Prostate gland (tissue), 2 donors: ENCODE results near the gene KRTAP10-9. TPM values are rescaled to one million over a fixed set of nuclear protein-coding genes. Genes with fewer than 3 reads are reported as not detected.
"Not testable (repeated sequence)": the region's sequence is repeated elsewhere in the genome, so short reads cannot be mapped to it uniquely, and the experiment has no call there.

Experiments used
- DNase-seq: peaks from one replicate; pipeline ENCODE4 v3.0.0-alpha.2; 2019; ENCODE audit warnings: low spot score
- H3K27ac ChIP-seq, 2 donors: fragments of 200-600 bp; sonication (generic); 2 replicates each; pipeline ENCODE4 v1.5.1; 2017 to 2019
- H3K27me3 ChIP-seq: fragments of 200-600 bp; sonication (generic); replicated peaks from 2 replicates; pipeline ENCODE4 v1.5.1; 2019; ENCODE audit not compliant: insufficient read depth
- H3K36me3 ChIP-seq, 2 donors: fragments of 200-600 bp; sonication (generic); 1 replicate in 1 of 2; 2 replicates in 1 of 2; pipeline versions ENCODE4 v1.5.1 to v1.8.1; 2017 to 2019
- H3K4me1 ChIP-seq: fragments of 200-600 bp; sonication (generic); replicated peaks from 2 replicates; pipeline ENCODE4 v1.5.1; 2019
- H3K4me3 ChIP-seq, 2 donors: fragments of 200-600 bp; sonication (generic); 2 replicates each; pipeline ENCODE4 v1.5.1; 2017 to 2019
- H3K9me3 ChIP-seq: fragments of 200-600 bp; sonication (generic); 2 replicates; pipeline ENCODE4 v1.5.1; 2017
- CTCF ChIP-seq, 4 experiments: fragments of 200-600 bp in 2 of 4; fragments of 450-650 bp in 2 of 4; sonication (generic) in 2 of 4; IDR thresholded peaks; 1 replicate in 3 of 4; 2 replicates in 1 of 4; pipeline ENCODE4 v1.5.1; 2016 to 2019; ENCODE audit warnings: antibody characterized with exemption in 4 of 4, mild to moderate bottlenecking in 2 of 4, moderate library complexity in 2 of 4
- POLR2A ChIP-seq: fragments of 450-650 bp; IDR thresholded peaks from one replicate; pipeline ENCODE4 v1.6.1; 2016; ENCODE audit warnings: antibody characterized with exemption, mild to moderate bottlenecking
- POLR2AphosphoS5 ChIP-seq: sonication (generic); formaldehyde crosslinking; IDR thresholded peaks from one replicate; pipeline ENCODE4 v1.6.1; 2017; ENCODE audit warnings: antibody characterized with exemption
- WGBS: methylation state at CpG from one replicate; pipeline ENCODE4 v1.1.5; 2018; 5-methylcytosine and 5-hydroxymethylcytosine counted together
- intact Hi-C: fragments of 100-400 bp; cut with DNase I; formaldehyde crosslinking; loops from one replicate; pipeline ENCODE4 v1.14.2; 2022
- total RNA-seq, 2 donors: library from RNA; depleted of rRNA; stranded (reverse); fragments of >200 nt; gene quantifications; one replicate each; pipeline ENCODE4 v1.1.0, GENCODE V29; 2016

KRTAP10-9 gene
- total RNA-seq, 2 donors from 2014 or later, result not detected

DNA sequence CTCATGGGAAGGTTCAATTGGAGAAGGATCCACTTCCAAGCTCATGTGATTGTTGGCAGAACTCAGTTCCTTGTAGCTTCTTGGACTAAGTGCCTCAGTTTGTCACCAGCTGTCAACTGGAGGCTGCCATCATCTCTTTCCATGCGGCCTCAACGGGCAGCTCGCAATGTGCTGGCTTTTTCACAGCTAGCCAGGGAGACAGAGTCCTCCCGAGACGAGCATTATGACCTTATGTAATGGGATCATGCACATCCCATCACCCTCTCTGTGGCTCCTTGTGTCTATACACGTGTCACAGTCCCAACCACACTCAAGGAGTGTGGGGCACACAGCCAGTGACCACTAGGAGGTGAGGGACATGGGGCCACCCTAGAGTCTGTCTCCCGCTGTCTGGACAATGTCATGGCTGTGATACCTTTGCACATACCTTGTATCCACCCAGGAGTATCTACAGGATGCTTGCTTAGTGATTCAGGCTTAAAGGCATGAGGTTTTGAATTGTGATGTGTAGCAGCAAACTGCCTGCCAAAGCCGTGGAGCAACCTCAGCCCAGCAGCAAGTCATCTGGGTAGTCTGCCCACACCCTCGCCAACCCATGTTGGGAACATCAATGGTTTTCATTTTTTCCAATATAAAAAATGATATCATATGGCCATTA is 30.7 kb upstream of the KRTAP10-9 start:
- 63% methylated on average over 9 of the region's 9 CpGs for WGBS
- TF ChIP-seq POLR2A (no peak), POLR2AphosphoS5 (no peak), CTCF (IDR thresholded peaks at IDR 0.05) (no peak)
- DNase-seq, result no peak
- no peaks in the 10 kb centered on the region for H3K4me1 ChIP-seq
- H3K36me3 ChIP-seq, result no peaks in the 10 kb centered on the region
- H3K9me3 ChIP-seq, result no peaks in the 10 kb centered on the region
- H3K4me3 ChIP-seq, result no peak overlapping the region
- intact Hi-C loops, result no loop called here
- H3K27me3 ChIP-seq, result peaks cover 2% of the 10 kb centered on the region
- H3K27ac ChIP-seq, result no peak overlapping the region

GRCh38 chr21:44598061-44598460 is 28.8 kb upstream of the KRTAP10-9 start:
- no peak for DNase-seq
- Histone ChIP-seq H3K4me3 (no peak overlapping the region), H3K9me3 (no peaks in the 10 kb centered on the region), H3K4me1 (no peaks in the 10 kb centered on the region), H3K27ac (no peak overlapping the region), H3K27me3 (peaks cover 2% of the 10 kb centered on the region), H3K36me3 (no peaks in the 10 kb centered on the region)
- intact Hi-C loops, result no loop called here
- WGBS, result 69% methylated on average over 11 of the region's 11 CpGs
- TF ChIP-seq POLR2AphosphoS5 (no peak), POLR2A (no peak), CTCF (IDR thresholded peaks at IDR 0.05) (no peak)

GRCh38 chr21:44599264-44600029 is 27.4 kb upstream of the KRTAP10-9 start:
- peaks cover 3% of the 10 kb centered on the region for H3K27me3 ChIP-seq
- no peak overlapping the region for H3K4me3 ChIP-seq
- 93% methylated on average over 8 of the region's 8 CpGs for WGBS
- no peaks in the 10 kb centered on the region for H3K4me1 ChIP-seq
- no peaks in the 10 kb centered on the region for H3K36me3 ChIP-seq
- TF ChIP-seq POLR2A (no peak), POLR2AphosphoS5 (no peak), CTCF (IDR thresholded peaks at IDR 0.05) (no peak)
- no peak for DNase-seq
- intact Hi-C loops, result no loop called here
- no peak overlapping the region for H3K27ac ChIP-seq
- H3K9me3 ChIP-seq, result no peaks in the 10 kb centered on the region

- H3K36me3 ChIP-seq, H3K27ac ChIP-seq, DNase-seq, H3K4me1 ChIP-seq, H3K4me3 ChIP-seq, H3K9me3 ChIP-seq, intact Hi-C loops, H3K27me3 ChIP-seq: not testable (repeated sequence)
- 55% methylated on average over 18 of the region's 23 CpGs for WGBS
Observed at GRCh38 chr21:44600118-44600978, 26.5 kb upstream of the KRTAP10-9 start, which contains the start of gene KRTAP10-7. KRTAP10-7 (plus strand) TSS chr21:44600597; CDS start chr21:44600622, 25 bp downstream.

GRCh38 chr21:44601091-44601490 is 25.8 kb upstream of the KRTAP10-9 start:
- WGBS, result 58% methylated on average over 8 of the region's 10 CpGs
- intact Hi-C loops, H3K27ac ChIP-seq, H3K36me3 ChIP-seq, H3K27me3 ChIP-seq, H3K9me3 ChIP-seq, H3K4me1 ChIP-seq, DNase-seq, H3K4me3 ChIP-seq: not testable (repeated sequence)
